ENCODE results near the gene ULK1. TPM values are rescaled to one million over a fixed set of nuclear protein-coding genes. Genes with fewer than 3 reads are reported as not detected.

The ULK1 gene
- total RNA-seq, 1 donor, result 9.1 TPM

DNA sequence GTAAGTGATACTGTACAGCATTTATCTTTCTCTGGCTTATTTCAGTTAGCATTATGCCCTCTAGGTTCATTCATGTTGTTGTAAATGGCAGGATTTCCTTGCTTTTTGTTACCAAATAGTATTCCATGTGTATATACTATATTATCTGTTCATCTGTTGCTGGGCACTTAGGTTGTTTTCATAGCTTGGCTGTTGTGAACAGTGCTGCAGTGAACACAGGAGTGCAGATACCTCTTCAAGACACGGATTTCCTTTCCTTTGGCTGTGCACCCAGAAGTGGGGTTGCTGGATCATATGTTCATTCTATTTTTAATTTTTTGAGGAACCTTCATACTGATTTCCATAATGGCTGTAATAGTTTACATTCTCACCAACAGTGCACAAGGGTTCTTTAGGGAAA lies 76.8 kb downstream of the ULK1 start:
- TF ChIP-seq, protein P1, sequence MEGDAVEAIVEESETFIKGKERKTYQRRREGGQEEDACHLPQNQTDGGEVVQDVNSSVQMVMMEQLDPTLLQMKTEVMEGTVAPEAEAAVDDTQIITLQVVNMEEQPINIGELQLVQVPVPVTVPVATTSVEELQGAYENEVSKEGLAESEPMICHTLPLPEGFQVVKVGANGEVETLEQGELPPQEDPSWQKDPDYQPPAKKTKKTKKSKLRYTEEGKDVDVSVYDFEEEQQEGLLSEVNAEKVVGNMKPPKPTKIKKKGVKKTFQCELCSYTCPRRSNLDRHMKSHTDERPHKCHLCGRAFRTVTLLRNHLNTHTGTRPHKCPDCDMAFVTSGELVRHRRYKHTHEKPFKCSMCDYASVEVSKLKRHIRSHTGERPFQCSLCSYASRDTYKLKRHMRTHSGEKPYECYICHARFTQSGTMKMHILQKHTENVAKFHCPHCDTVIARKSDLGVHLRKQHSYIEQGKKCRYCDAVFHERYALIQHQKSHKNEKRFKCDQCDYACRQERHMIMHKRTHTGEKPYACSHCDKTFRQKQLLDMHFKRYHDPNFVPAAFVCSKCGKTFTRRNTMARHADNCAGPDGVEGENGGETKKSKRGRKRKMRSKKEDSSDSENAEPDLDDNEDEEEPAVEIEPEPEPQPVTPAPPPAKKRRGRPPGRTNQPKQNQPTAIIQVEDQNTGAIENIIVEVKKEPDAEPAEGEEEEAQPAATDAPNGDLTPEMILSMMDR (IDR thresholded peaks at IDR 0.05; ENCODE audit: insufficient read depth, low read length), result no peak
- no peak overlapping the region for H3K4me3 ChIP-seq (ENCODE audit: low read depth, low read length)
- DNase-seq (ENCODE audit: low read depth), result no peak

Small RNA genes within 50 kb of the gene (small RNA-seq; reads per million reads assigned to genes)
- not detected for gene AC131009.3

Other genes with a start within 250 kb of the ULK1 start
- 27.0 and 32.1 TPM in 2 replicates for gene SFSWAP, start 183.5 kb upstream of the ULK1 start, total RNA-seq (ENCODE audit: low replicate concordance)
- 4.1 and 5.6 TPM in 2 replicates for gene MMP17, start 66.2 kb upstream of the ULK1 start, total RNA-seq (ENCODE audit: low replicate concordance)
- gene PUS1, start 34.7 kb downstream of the ULK1 start, total RNA-seq (ENCODE audit: low replicate concordance), result 4.3 and 9.3 TPM in 2 replicates
- gene EP400, start 55.3 kb downstream of the ULK1 start, total RNA-seq (ENCODE audit: low replicate concordance), result 11.4 and 14.7 TPM in 2 replicates
- 9.4 and 14.1 TPM in 2 replicates for gene DDX51, start 249.7 kb downstream of the ULK1 start, total RNA-seq (ENCODE audit: low replicate concordance)
- 5.7 and 13.2 TPM in 2 replicates for gene NOC4L, start 249.8 kb downstream of the ULK1 start, total RNA-seq (ENCODE audit: low replicate concordance)

All from fibroblast of the aortic adventitia (primary cell).